HG03460 (cell line): ENCODE data around the gene UBE2E2.

Source experiments
- ATAC-seq: cut with Tn5 transposase; IDR thresholded peaks from one replicate; pipeline ENCODE4 v1.9.1; 2021; ENCODE audit not compliant: unreplicated experiment

The UBE2E2 gene

GRCh38 chr3:23468203-23468602, 265.1 kb downstream of the UBE2E2 start:
- no peak for ATAC-seq

- ATAC-seq, result no peak
Observed at GRCh38 chr3:23474580-23475357, 271.6 kb downstream of the UBE2E2 start.

- ATAC-seq, result no peak
Observed at GRCh38 chr3:23475446-23475845, 272.3 kb downstream of the UBE2E2 start.

GRCh38 chr3:23479026-23479425, 275.9 kb downstream of the UBE2E2 start:
- no peak for ATAC-seq

GRCh38 chr3:23479615-23480328, 276.6 kb downstream of the UBE2E2 start:
- ATAC-seq, result no peak

GRCh38 chr3:23480329-23480714, 277.2 kb downstream of the UBE2E2 start:
- no peak for ATAC-seq

- no peak for ATAC-seq
Observed at GRCh38 chr3:23481011-23481615, 278.0 kb downstream of the UBE2E2 start.

GRCh38 chr3:23481616-23482278, 278.6 kb downstream of the UBE2E2 start:
- peak; percentile 66 for ATAC-seq

- no peak for ATAC-seq
Observed at GRCh38 chr3:23484386-23484785, 281.3 kb downstream of the UBE2E2 start.

GRCh38 chr3:23485922-23486321, 282.8 kb downstream of the UBE2E2 start:
- ATAC-seq, result no peak

GRCh38 chr3:23487015-23487414, 283.9 kb downstream of the UBE2E2 start:
- ATAC-seq, result no peak

- no peak for ATAC-seq
Observed at GRCh38 chr3:23488618-23489017, 285.5 kb downstream of the UBE2E2 start.

- ATAC-seq, result no peak
Observed at GRCh38 chr3:23489300-23490158, 286.4 kb downstream of the UBE2E2 start.

- no peak for ATAC-seq
Observed at GRCh38 chr3:23490459-23490858, 287.3 kb downstream of the UBE2E2 start.

- ATAC-seq, result no peak
Observed at GRCh38 chr3:23492057-23492456, 288.9 kb downstream of the UBE2E2 start.

- ATAC-seq, result no peak
Observed at GRCh38 chr3:23493889-23494288, 290.8 kb downstream of the UBE2E2 start.

GRCh38 chr3:23494967-23495366, 291.8 kb downstream of the UBE2E2 start:
- ATAC-seq, result no peak

- no peak for ATAC-seq
Observed at GRCh38 chr3:23495507-23495906, 292.4 kb downstream of the UBE2E2 start.

- ATAC-seq, result peak; percentile 78
Observed at GRCh38 chr3:23496165-23496564, 293.0 kb downstream of the UBE2E2 start.

- no peak for ATAC-seq
Observed at GRCh38 chr3:23497156-23497555, 294.0 kb downstream of the UBE2E2 start.
